Neural progenitor cell (in vitro differentiated cells): ENCODE data around the gene RPL14.

Source experiments
- EZH2 ChIP-seq: fragments of 200-600 bp; sonication (generic); IDR thresholded peaks from 2 replicates; pipeline ENCODE4 v1.6.1; 2017; ENCODE audit warnings: antibody characterized with exemption, mild to moderate bottlenecking, moderate library complexity
- EZH2phosphoT487 ChIP-seq: fragments of 200-600 bp; sonication (generic); IDR thresholded peaks from 2 replicates; pipeline ENCODE4 v1.6.1; 2017; ENCODE audit warnings: antibody characterized with exemption
- TF ChIP-seq, protein P1 (sequence below): fragments of 200-600 bp; sonication (generic); IDR thresholded peaks from 2 replicates; pipeline ENCODE4 v1.5.1; 2017; ENCODE audit warnings: antibody characterized with exemption, mild to moderate bottlenecking

GRCh38 chr3:40516201-40516600 is 59.1 kb downstream of the RPL14 start:
- TF ChIP-seq, protein P1, sequence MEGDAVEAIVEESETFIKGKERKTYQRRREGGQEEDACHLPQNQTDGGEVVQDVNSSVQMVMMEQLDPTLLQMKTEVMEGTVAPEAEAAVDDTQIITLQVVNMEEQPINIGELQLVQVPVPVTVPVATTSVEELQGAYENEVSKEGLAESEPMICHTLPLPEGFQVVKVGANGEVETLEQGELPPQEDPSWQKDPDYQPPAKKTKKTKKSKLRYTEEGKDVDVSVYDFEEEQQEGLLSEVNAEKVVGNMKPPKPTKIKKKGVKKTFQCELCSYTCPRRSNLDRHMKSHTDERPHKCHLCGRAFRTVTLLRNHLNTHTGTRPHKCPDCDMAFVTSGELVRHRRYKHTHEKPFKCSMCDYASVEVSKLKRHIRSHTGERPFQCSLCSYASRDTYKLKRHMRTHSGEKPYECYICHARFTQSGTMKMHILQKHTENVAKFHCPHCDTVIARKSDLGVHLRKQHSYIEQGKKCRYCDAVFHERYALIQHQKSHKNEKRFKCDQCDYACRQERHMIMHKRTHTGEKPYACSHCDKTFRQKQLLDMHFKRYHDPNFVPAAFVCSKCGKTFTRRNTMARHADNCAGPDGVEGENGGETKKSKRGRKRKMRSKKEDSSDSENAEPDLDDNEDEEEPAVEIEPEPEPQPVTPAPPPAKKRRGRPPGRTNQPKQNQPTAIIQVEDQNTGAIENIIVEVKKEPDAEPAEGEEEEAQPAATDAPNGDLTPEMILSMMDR, result no peak
- TF ChIP-seq EZH2, result no peak
- TF ChIP-seq EZH2phosphoT487, result no peak
